Spleen (tissue), 11 donors: ENCODE measurements around the gene PLXNC1. TPM values are rescaled to one million over a fixed set of nuclear protein-coding genes. Genes with fewer than 3 reads are reported as not detected.
A peak's percentile ranks its signal among the peaks of the same experiment; 100 is the strongest.

Experiments used
- DNase-seq: peaks from one replicate; pipeline ENCODE4 v3.0.0-alpha.2; 2020
- H3K27ac ChIP-seq, 8 donors: fragments of 200-600 bp; sonication (generic) in 7 of 8; 1 replicate in 4 of 8; 2 replicates in 4 of 8; pipeline versions ENCODE4 v1.5.0 to v1.8.0; 2016 to 2021; ENCODE audit warnings: inconsistent platforms in 4 of 8, mild to moderate bottlenecking in 4 of 8, moderate library complexity in 1 of 8
- H3K27me3 ChIP-seq, 7 donors: fragments of 200-600 bp; sonication (generic) in 6 of 7; replicated peaks in 1 of 7; 1 replicate in 4 of 7; 2 replicates in 3 of 7; pipeline versions ENCODE4 v1.5.0 to v1.8.0; 2016 to 2021; ENCODE audit warnings: inconsistent platforms in 3 of 7, mild to moderate bottlenecking in 1 of 7
- H3K36me3 ChIP-seq, 6 donors: fragments of 200-600 bp; sonication (generic) in 5 of 6; 1 replicate in 4 of 6; 2 replicates in 2 of 6; pipeline versions ENCODE4 v1.5.0 to v1.8.0; 2016 to 2021; ENCODE audit warnings: inconsistent platforms in 2 of 6
- H3K4me1 ChIP-seq, 6 donors: fragments of 200-600 bp; sonication (generic) in 5 of 6; 1 replicate in 3 of 6; 2 replicates in 3 of 6; pipeline versions ENCODE4 v1.5.0 to v1.8.0; 2016 to 2021; ENCODE audit warnings: inconsistent platforms in 3 of 6
- H3K4me3 ChIP-seq, 8 donors: fragments of 200-600 bp; sonication (generic) in 7 of 8; 1 replicate in 4 of 8; 2 replicates in 4 of 8; pipeline versions ENCODE4 v1.5.0 to v1.8.0; 2016 to 2021; ENCODE audit warnings: inconsistent platforms in 4 of 8, mild to moderate bottlenecking in 4 of 8, moderate library complexity in 2 of 8
- H3K9me3 ChIP-seq, 8 donors: fragments of 200-600 bp; sonication (generic) in 7 of 8; 1 replicate in 4 of 8; 2 replicates in 4 of 8; pipeline versions ENCODE4 v1.5.0 to v1.8.0; 2016 to 2021; ENCODE audit warnings: inconsistent platforms in 4 of 8
- CTCF ChIP-seq, 11 experiments: fragments of 200-600 bp in 7 of 11; fragments of 450-650 bp in 4 of 11; sonication (generic) in 4 of 11; IDR thresholded peaks in 8 of 11; conservative IDR thresholded peaks in 3 of 11; 1 replicate in 7 of 11; 2 replicates in 4 of 11; pipeline versions ENCODE4 v1.4.0 to v1.8.0; 2016 to 2021; ENCODE audit warnings: antibody characterized with exemption in 11 of 11, inconsistent platforms in 4 of 11, mild to moderate bottlenecking in 1 of 11
- POLR2A ChIP-seq, 3 donors: fragments of 450-650 bp; IDR thresholded peaks; one replicate each; pipeline ENCODE4 v1.5.1; 2017; ENCODE audit warnings: antibody characterized with exemption in 3 of 3, mild to moderate bottlenecking in 1 of 3
- POLR2AphosphoS5 ChIP-seq, 3 donors: sonication (generic); formaldehyde crosslinking; IDR thresholded peaks; one replicate each; pipeline ENCODE4 v1.5.1; 2017; ENCODE audit warnings: antibody characterized with exemption in 3 of 3
- WGBS, 5 donors: extraction: QIAGEN DNeasy Blood & Tissue Kit in 3 of 5; methylation state at CpG; one replicate each; pipeline versions ENCODE4 v1.1.5 to v1.1.7; 2013 to 2018; 5-methylcytosine and 5-hydroxymethylcytosine counted together
- intact Hi-C: fragments of 100-400 bp; cut with DNase I; formaldehyde crosslinking; loops from one replicate; pipeline ENCODE4 v1.15.0; 2023; ENCODE audit warnings: low total_unique reads
- polyA plus RNA-seq, 3 donors: library from polyadenylated mRNA; stranded (reverse); fragments of 200-250 nt; gene quantifications; one replicate each; pipeline ENCODE4 v1.2.1, GENCODE V29; 2013
- total RNA-seq, 7 donors: library from RNA; depleted of rRNA in 3 of 7; stranded (reverse); fragments of >200 nt in 3 of 7; fragmentation: NEBNext Ultra II Directional in 4 of 7; extraction: Animal tissue kit (Norgen Biotek cat#: 25700) in 4 of 7; gene quantifications; one replicate each; pipeline versions ENCODE4 v1.1.0 to v1.2.1, GENCODE V29; 2016 to 2021
- donor health status: healthy with polysubstance abuse.
- donor health status: DM: no; HTN: no; CAD: no; lungs with moderate emphysema.
- donor health status: DM: no; HTN: no; CAD: no.
- donor health status: Bipolar disorder and iron deficiency.
- donor health status: healthy.
- donor health status: DM: no; HTN: no; CAD: no.
- donor health status: DM: yes; HTN: yes; CAD: no.

Gene PLXNC1
- total and polyA plus RNA-seq, 10 donors: 6.8 to 138 (median 69.7) TPM

- no peaks in the 10 kb centered on the region for H3K27me3 ChIP-seq
- peak overlapping the region in 1 of 8 donors; percentile 8 for H3K27ac ChIP-seq
- WGBS, 5 donors: 77 to 90% (median 81%) methylated on average over 7 of the region's 7 CpGs
- no peak for DNase-seq
- peaks cover 13 to 40% (median 21%) of the 10 kb centered on the region in 6 donors for H3K4me1 ChIP-seq
- no peaks in the 10 kb centered on the region for H3K9me3 ChIP-seq
- intact Hi-C loops: no loop called here
- TF ChIP-seq CTCF (IDR thresholded peaks at IDR 0.05 in 8 of 11, conservative IDR thresholded peaks at IDR 0.05 in 3 of 11) (no peak), POLR2AphosphoS5 (IDR thresholded peaks at IDR 0.05) (no peak), POLR2A (IDR thresholded peaks at IDR 0.05) (no peak)
- H3K36me3 ChIP-seq: peaks cover 0 to 96% (median 24%) of the 10 kb centered on the region in 6 donors
- no peak overlapping the region for H3K4me3 ChIP-seq
Measured at GRCh38 chr12:94280063-94280462, 131.7 kb downstream of the PLXNC1 start.

GRCh38 chr12:94282675-94283074 is 134.3 kb downstream of the PLXNC1 start:
- peak; percentile 90 for DNase-seq
- 20 to 31% (median 23%) methylated on average over 7 of the region's 7 CpGs for WGBS, 5 donors
- peak overlapping the region; percentile 39 to 78 (median 68) for H3K27ac ChIP-seq
- peaks cover 13 to 33% (median 20%) of the 10 kb centered on the region in 6 donors for H3K4me1 ChIP-seq
- peaks cover 0 to 99% (median 38%) of the 10 kb centered on the region in 6 donors for H3K36me3 ChIP-seq
- peak overlapping the region in 1 of 8 donors; percentile 26 for H3K4me3 ChIP-seq
- H3K9me3 ChIP-seq: no peaks in the 10 kb centered on the region
- no peaks in the 10 kb centered on the region for H3K27me3 ChIP-seq
- TF ChIP-seq POLR2AphosphoS5 (IDR thresholded peaks at IDR 0.05): peak in 1 of 3 donors; percentile 72
- no peak for TF ChIP-seq CTCF (IDR thresholded peaks at IDR 0.05 in 8 of 11, conservative IDR thresholded peaks at IDR 0.05 in 3 of 11)
- intact Hi-C loops: no loop called here

DNA sequence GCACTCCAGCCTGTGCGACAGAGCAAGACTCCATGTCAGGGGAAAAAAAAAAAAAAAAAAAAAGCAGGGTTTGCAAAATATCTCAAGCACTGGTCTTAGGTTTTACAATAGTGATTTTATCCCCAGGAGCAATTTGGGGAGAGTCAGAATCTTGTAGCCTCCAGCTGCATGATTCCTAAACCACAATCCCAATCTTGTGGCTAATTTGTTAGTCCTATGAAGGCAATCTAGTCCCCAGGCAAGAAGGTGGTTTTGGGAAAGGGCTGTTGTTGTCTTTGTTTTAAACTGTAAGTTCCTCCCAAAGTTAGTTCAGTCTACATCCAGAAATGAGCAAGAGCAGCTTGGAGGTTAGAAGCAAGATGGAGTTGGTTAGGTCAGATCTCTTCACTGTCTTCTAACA is 135.7 kb downstream of the PLXNC1 start:
- TF ChIP-seq POLR2A (IDR thresholded peaks at IDR 0.05) (no peak), CTCF (IDR thresholded peaks at IDR 0.05 in 8 of 11, conservative IDR thresholded peaks at IDR 0.05 in 3 of 11) (no peak), POLR2AphosphoS5 (IDR thresholded peaks at IDR 0.05) (no peak)
- DNase-seq: no peak
- Histone ChIP-seq H3K27me3 (no peaks in the 10 kb centered on the region), H3K27ac (no peak overlapping the region), H3K4me3 (no peak overlapping the region), H3K36me3 (peaks cover 0 to 100% (median 45%) of the 10 kb centered on the region in 6 donors), H3K4me1 (peaks cover 13 to 30% (median 19%) of the 10 kb centered on the region in 6 donors), H3K9me3 (no peaks in the 10 kb centered on the region)
- intact Hi-C loops: no loop called here
- WGBS, 5 donors: 98 to 100% (median 100%) methylated on average over 1 of the region's 1 CpG

DNA sequence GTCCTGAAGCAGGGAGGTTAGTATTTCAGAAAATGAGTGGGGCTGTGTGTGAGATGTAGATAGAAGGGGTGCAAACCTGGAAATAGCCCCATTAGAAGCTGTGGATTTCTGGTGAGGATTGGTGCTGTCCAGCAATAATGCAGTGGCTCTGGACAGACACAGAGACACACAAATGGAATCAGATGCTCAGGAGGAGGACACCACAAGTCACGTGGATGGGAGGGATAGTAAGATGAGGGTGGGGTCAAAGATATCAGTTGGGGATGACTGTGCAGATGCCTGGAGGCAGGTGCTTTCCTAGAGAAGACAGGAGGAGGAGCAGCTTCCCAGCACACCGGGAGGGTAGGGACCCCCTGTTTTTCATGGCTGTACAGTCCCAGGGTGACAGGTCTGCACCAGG is 136.5 kb downstream of the PLXNC1 start:
- no peaks in the 10 kb centered on the region for H3K27me3 ChIP-seq
- DNase-seq: no peak
- no peak overlapping the region for H3K4me3 ChIP-seq
- H3K36me3 ChIP-seq: peaks cover 0 to 100% (median 40%) of the 10 kb centered on the region in 6 donors
- peak overlapping the region in 1 of 8 donors; percentile 10 for H3K27ac ChIP-seq
- TF ChIP-seq POLR2AphosphoS5 (IDR thresholded peaks at IDR 0.05) (no peak), CTCF (IDR thresholded peaks at IDR 0.05 in 8 of 11, conservative IDR thresholded peaks at IDR 0.05 in 3 of 11) (no peak), POLR2A (IDR thresholded peaks at IDR 0.05) (no peak)
- peaks cover 13 to 29% (median 19%) of the 10 kb centered on the region in 6 donors for H3K4me1 ChIP-seq
- intact Hi-C loops: no loop called here
- no peaks in the 10 kb centered on the region for H3K9me3 ChIP-seq
- WGBS, 5 donors: 71 to 93% (median 82%) methylated on average over 2 of the region's 2 CpGs
